Vein endothelial cell (primary cell): ENCODE data around the gene BDH1. TPM values are rescaled to one million over a fixed set of nuclear protein-coding genes. Genes with fewer than 3 reads are reported as not detected.

Experiments used
- small RNA-seq: library from RNA; depleted of rRNA; stranded (forward); fragments of <200 nt; gene quantifications from one replicate; pipeline ENCODE3, GENCODE V24; 2012
- total RNA-seq: library from RNA; depleted of rRNA; stranded (reverse); fragments of >200 nt; gene quantifications from 2 replicates; pipeline ENCODE4 v1.2.3, GENCODE V29; 2012

The BDH1 gene
- 2.9 and 5.0 TPM in 2 replicates for total RNA-seq

GRCh38 chr3:197555281-197556261 lies at the start of gene BDH1:
TSS of gene BDH1 (minus strand) at chr3:197555968. CDS start at chr3:197546443, 9,525 bp downstream.

Small RNA genes within 50 kb of the gene (small RNA-seq; reads per million reads assigned to genes)
- gene AC132008.1, result 0.08 reads per million

Other genes starting within 250 kb of the BDH1 start
- gene RUBCN, start 180.9 kb upstream of the BDH1 start, total RNA-seq, result 23.5 and 31.0 TPM in 2 replicates
- gene FYTTD1, start 193.9 kb upstream of the BDH1 start, total RNA-seq, result 44.1 and 63.9 TPM in 2 replicates
- gene LRCH3, start 235.3 kb upstream of the BDH1 start, total RNA-seq, result 42.1 and 49.1 TPM in 2 replicates